22Rv1 (cell line): Measurements from ENCODE around the gene HPRT1.

Experiments
- ZFX ChIP-seq: fragments of 450-650 bp; IDR thresholded peaks from 2 replicates; pipeline ENCODE4 v1.6.1; 2017; ENCODE audit warnings: antibody characterized with exemption, borderline replicate concordance
- TF ChIP-seq, protein P1 (sequence below): fragments of 450-650 bp; IDR thresholded peaks from 2 replicates; pipeline ENCODE4 v1.5.1; 2017; ENCODE audit warnings: mild to moderate bottlenecking

DNA sequence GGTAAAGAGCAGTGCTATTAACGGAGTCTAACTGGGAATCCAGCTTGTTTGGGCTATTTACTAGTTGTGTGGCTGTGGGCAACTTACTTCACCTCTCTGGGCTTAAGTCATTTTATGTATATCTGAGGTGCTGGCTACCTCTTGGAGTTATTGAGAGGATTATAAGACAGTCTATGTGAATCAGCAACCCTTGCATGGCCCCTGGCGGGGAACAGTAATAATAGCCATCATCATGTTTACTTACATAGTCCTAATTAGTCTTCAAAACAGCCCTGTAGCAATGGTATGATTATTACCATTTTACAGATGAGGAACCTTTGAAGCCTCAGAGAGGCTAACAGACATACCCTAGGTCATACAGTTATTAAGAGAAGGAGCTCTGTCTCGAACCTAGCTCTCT, 1.5 kb downstream of the HPRT1 start:
- TF ChIP-seq, protein P1, sequence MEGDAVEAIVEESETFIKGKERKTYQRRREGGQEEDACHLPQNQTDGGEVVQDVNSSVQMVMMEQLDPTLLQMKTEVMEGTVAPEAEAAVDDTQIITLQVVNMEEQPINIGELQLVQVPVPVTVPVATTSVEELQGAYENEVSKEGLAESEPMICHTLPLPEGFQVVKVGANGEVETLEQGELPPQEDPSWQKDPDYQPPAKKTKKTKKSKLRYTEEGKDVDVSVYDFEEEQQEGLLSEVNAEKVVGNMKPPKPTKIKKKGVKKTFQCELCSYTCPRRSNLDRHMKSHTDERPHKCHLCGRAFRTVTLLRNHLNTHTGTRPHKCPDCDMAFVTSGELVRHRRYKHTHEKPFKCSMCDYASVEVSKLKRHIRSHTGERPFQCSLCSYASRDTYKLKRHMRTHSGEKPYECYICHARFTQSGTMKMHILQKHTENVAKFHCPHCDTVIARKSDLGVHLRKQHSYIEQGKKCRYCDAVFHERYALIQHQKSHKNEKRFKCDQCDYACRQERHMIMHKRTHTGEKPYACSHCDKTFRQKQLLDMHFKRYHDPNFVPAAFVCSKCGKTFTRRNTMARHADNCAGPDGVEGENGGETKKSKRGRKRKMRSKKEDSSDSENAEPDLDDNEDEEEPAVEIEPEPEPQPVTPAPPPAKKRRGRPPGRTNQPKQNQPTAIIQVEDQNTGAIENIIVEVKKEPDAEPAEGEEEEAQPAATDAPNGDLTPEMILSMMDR = no peak
- no peak for TF ChIP-seq ZFX
